HUES64 (cell line): ENCODE results near the gene CCDC102A.
A peak's percentile ranks its signal among the peaks of the same experiment; 100 is the strongest.

Experiments
- H3K27ac ChIP-seq: 2 replicates; pipeline ENCODE4 v1.7.0; 2013; ENCODE audit warnings: low read depth, low read length, inconsistent platforms
- H3K27me3 ChIP-seq: 2 replicates; pipeline ENCODE4 v1.6.1; 2013; ENCODE audit warnings: mild to moderate bottlenecking, low read length; ENCODE audit not compliant: insufficient read depth
- H3K36me3 ChIP-seq: 2 replicates; pipeline ENCODE4 v1.6.1; 2013; ENCODE audit warnings: mild to moderate bottlenecking, low read length; ENCODE audit not compliant: insufficient read depth
- H3K4me1 ChIP-seq: 2 replicates; pipeline ENCODE4 v1.6.1; 2013; ENCODE audit warnings: mild to moderate bottlenecking, low read length, moderate library complexity; ENCODE audit not compliant: insufficient read depth
- H3K4me3 ChIP-seq: 2 replicates; pipeline ENCODE4 v1.5.1; 2013; ENCODE audit warnings: mild to moderate bottlenecking, low read length, moderate library complexity
- H3K9ac ChIP-seq: 2 replicates; pipeline ENCODE4 v1.6.1; 2013; ENCODE audit warnings: mild to moderate bottlenecking, low read depth, low read length
- H3K9me3 ChIP-seq: 2 replicates; pipeline ENCODE4 v1.6.1; 2013; ENCODE audit warnings: low read depth, low read length; ENCODE audit not compliant: insufficient read depth
- WGBS: fragments of 150-250, 120-280 bp; methylation state at CpG from one replicate; pipeline ENCODE4 v1.1.7; 2013; ENCODE audit warnings: missing lambda C conversion rate; 5-methylcytosine and 5-hydroxymethylcytosine counted together

The CCDC102A gene

GRCh38 chr16:57462209-57462977 is 74.0 kb downstream of the CCDC102A start, which contains the start of gene POLR2C:
Gene POLR2C, plus strand, starts transcription at chr16:57462679. Its CDS starts 46 bp downstream, at chr16:57462725.
- Histone ChIP-seq H3K27ac (peak within 1 kb of the TSS; percentile 36; the same call in 1 of the 2 replicates), H3K4me3 (peak within 1 kb of the TSS; percentile 83), H3K36me3 (peaks cover 74% of the 10 kb centered on the region), H3K4me1 (0 out of 2 replicates have a peak, but pooled peaks cover 3% of the 10 kb centered on the region), H3K9ac (peak within 1 kb of the TSS; percentile 67), H3K9me3 (no peaks in the 10 kb centered on the region), H3K27me3 (no peaks in the 10 kb centered on the region)
- 4% methylated on average over 47 of the region's 47 CpGs for WGBS
